NCI-H82 (cell line): ENCODE results near the gene KLHDC7B.

Experiments
- DNase-seq: peaks from one replicate; lab custom pipeline; 2025; lab: John Stamatoyannopoulos, UW

The KLHDC7B gene

GRCh38 chr22:50548040-50548920 lies 2.6 kb downstream of the KLHDC7B start:
- no peak for DNase-seq

DNA sequence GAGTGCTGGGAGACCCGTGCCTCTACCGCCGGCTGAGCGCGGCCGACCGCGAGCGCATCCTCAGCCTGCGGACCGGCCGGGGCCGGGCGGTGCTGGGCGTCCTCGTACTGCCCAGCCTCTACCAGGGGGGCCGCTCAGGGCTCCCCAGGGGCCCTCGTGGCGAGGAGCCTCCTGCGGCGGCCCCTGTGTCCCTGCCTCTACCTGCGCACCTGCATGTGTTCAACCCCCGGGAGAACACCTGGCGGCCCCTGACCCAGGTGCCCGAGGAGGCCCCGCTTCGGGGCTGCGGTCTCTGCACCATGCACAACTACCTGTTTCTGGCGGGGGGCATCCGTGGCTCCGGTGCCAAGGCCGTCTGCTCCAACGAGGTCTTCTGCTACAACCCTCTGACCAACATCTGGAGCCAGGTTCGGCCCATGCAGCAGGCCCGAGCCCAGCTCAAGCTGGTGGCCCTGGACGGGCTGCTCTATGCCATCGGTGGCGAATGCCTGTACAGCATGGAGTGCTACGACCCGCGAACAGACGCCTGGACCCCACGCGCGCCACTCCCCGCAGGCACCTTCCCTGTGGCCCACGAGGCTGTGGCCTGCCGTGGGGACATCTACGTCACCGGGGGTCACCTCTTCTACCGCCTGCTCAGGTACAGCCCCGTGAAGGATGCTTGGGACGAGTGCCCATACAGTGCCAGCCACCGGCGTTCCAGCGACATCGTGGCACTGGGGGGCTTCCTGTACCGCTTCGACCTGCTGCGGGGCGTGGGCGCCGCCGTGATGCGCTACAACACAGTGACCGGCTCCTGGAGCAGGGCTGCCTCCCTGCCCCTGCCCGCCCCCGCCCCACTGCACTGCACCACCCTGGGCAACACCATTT lies 3.5 kb downstream of the KLHDC7B start:
- DNase-seq: no peak

DNA sequence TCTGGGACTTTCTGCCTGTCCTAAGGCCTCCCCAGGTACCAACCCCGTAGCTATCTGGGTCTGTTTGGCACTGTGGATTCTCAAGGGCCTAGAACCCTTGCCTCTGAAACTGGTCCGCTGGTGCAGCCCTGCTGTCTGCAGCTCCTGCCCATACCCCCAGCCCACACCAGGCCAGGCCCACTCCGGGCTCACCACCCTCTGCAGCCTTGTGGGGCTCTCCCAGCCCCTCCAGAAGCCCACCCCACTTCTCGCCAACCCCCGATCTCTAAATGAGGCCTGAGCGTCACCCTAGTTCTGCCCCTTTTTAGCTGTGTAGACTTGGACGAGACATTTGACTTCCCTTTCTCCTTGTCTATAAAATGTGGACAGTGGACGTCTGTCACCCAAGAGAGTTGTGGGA lies 4.7 kb downstream of the KLHDC7B start:
- DNase-seq: no peak

- no peak for DNase-seq
Measured at GRCh38 chr22:50551160-50551752, 5.6 kb downstream of the KLHDC7B start.

GRCh38 chr22:50553310-50553709 lies 7.6 kb downstream of the KLHDC7B start:
- DNase-seq: no peak

- DNase-seq: no peak
Measured at GRCh38 chr22:50556703-50557102, 11.0 kb downstream of the KLHDC7B start.

DNA sequence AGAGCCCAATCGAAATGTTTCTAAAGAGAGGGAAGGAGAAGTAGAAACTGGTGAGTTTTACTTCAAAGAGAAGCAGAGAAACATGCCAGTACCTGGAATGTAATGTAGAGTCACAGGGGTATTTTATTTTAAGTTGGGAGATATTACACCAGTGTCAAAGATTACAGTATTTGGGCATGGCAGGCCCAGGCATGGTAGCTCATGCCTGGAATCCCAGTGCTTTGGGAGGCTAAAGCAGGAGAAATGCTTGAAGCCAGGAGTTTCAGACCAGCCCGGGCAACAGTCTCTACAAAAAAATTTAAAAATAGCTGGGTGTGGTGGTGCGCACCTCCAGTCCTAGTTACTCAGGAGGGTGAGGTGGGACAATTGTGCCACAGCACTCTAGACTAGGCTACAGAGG lies 14.3 kb downstream of the KLHDC7B start:
- no peak for DNase-seq

GRCh38 chr22:50561401-50562358 lies 16.0 kb downstream of the KLHDC7B start:
- DNase-seq: no peak

GRCh38 chr22:50562523-50563412 lies 17.1 kb downstream of the KLHDC7B start, which contains the start of gene SYCE3:
SYCE3 (minus strand) TSS chr22:50562919; CDS start chr22:50556405, 6,514 bp downstream.
- DNase-seq: peak; percentile 97

DNA sequence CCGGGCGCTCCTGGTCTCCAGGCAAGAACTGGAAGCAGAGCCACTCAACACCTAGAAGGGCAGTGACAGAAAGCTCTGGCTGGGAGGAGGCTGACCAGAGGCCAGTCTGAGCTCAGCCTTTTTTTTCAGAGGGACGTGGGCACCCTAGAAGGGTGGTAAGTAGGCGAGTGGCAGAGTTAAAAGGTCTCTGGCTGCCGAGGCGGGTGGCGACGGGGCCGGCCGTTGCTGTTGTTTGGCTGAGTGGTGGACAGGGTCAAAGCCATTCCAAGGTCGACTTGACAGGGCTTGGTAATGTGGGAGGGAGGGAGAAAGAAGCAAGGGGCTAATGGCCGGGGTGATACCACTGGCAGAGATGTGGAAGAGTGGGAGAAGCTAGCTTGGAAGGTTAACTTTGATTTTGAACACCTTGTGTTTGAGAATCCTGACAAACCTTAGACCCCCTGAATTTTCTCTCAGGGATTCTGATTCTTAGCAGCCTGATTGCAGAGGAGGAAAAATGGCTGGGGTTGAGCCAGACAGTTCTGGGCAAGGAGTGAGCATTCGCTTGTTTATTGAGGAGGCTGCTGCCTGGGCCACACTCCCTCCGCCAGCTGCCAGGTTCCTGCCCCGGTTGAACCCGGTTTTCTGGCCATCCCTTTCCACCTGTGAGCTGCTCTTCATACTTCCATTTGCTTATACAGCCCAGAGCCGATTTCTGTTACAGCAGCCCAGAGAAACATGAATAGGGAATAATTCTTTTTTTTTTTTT lies 17.9 kb downstream of the KLHDC7B start:
- no peak for DNase-seq

DNA sequence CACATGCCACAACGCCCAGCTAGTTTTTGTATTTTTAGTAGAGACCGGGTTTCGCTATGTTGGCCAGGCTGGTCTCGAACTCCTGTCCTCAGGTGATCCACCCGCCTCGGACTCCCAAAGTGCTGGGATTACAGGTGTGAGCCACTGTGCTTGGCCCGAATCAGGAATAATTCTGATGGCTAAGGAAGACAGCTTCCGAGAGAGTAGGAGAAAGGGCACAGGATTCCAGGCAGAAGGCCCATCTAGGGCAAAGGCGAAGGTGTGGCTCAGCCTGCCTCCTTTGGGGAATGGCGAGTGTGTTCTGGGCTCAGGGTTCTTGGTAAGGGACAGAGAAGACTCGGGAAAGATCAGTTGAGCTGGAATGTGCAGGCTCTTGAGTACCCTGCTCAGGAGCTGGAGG lies 18.6 kb downstream of the KLHDC7B start:
- no peak for DNase-seq

DNA sequence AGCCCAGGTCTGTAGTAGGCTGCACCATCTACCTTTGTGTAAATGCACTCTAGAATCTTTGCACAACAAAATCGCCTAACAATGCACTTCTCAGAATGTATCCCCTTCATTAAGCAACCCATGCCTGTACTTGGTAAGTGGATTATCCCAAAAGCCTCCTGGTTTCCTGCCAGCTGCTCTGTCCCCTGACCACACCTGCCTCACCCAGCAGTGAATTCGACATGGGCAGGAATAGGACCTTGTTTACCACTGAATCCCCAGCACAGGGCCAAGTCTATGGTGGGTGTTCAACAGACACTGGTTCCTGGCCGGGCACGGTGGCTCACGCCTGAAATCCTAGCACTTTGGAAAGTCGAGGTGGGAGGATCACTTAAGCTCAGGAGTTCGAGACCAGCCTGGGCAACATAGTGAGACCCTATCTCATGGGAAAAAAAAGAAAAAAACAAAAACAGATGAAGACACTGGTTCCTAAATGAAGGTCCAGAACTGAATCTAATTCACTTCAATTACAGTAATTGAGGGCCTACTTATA lies 22.1 kb downstream of the KLHDC7B start:
- peak; percentile 76 for DNase-seq

DNA sequence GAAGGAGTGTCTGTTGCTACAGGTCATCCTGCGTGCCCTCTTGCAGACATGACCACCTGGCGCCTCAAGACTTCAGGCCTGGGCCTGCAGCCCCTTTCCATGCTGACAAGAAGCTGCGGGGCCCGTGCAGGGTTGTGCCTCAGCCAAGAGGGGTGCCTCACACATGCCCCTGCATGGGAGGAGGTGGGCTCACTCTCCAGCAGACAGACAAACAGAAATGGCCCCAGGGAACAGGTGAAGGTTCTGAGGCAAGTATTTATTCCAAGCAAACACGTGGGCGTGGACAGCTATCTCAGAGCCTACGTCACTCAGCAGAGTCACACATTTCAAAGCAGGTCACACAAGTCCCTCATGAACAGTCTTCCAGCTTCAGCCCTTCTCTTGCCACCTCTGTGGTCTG lies 22.9 kb downstream of the KLHDC7B start:
- DNase-seq: no peak

GRCh38 chr22:50569041-50569459 lies 23.4 kb downstream of the KLHDC7B start:
- no peak for DNase-seq

DNA sequence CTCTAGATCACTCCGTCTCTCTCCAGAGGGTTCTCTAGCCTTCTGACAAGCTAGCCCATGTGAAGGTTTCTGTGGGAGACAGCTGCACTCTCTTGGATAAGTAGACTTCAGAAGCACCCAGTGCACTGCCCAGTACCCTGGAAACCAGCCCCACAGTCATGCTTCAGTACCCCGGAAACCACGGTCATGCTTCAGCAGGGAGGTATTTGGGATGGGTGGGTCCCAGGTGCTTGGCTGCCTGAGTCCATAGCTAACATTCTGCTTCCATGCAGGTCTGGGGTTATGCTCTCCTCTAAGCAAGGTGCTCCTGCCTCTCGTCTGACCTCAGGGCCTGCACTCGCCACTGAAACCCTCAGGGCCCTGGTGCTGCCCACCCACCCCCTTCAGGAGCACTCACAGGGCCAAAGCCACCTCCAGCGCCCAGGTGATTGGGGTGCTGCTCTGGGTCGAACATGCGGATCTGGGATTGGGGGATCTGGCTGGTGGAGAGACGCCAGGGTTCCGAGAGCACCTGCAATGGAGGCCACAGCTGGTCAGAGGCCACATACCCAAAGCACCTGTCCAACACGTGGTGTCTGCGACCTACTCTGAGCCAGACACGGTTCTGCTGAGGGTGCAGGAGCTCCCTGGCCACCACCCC lies 24.3 kb downstream of the KLHDC7B start:
- DNase-seq: no peak

DNA sequence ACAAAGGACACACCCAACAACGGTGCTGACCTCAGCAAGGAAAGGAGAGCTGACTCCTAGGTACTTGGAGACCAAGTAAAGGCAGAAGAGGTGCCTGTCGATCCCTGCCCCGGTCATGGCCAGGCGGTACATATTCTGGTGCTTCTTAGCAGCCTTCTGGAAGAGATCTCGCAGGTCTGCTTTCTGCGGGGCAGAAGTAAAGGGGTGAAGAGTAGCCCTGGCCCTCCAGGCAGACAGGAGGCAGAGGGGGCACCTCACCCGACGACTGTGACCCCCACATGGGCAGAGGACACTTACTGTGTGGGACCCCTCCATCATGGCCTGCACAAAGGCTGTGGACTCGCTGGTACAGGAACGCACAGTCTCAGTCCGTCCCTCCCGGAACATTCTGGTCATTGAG lies 25.2 kb downstream of the KLHDC7B start:
- no peak for DNase-seq

DNA sequence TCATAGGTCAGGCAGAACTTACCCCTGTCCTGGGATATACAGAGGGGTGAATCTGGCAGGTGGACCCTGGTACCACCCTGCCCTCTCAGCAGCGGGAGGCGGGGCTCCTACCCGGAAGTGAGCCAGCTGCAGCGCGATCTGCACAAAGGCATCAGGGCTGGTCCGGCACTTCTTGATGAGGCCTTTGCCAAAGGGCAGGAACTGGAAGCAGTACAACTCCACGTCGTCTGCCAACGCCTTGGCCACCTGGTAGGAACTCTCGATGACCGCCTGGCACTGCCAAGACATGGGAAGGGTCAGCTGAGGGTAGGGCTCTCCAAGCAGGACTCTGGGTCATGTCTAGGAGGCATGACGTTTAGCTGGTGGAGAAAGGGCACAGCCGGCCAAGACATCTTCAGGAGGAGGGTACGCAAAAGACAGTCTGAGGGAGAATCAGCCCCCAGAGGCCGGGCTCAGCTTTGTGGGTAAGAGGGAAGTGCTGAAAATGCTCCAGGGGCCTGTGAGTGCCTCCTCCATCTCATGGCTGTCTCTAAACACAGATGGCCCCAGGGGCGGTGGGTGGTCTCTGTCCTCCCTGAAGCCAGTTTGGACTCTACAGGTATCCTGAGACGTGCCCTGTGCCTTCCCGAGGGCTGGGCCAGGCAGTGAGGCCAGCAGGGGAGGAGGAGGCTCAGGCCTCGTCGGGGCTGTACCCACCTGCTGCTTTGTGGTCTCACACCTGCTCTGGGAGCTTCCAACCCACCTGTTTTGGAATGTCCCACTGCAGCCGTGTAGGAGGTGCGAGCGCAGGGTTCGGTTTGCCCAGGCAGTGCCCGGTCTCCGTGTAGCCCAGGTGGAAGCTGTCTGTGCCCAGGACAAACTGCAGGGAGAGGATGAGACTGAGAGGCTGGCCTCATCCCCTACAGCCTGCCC lies 25.8 kb downstream of the KLHDC7B start:
- DNase-seq: no peak

DNA sequence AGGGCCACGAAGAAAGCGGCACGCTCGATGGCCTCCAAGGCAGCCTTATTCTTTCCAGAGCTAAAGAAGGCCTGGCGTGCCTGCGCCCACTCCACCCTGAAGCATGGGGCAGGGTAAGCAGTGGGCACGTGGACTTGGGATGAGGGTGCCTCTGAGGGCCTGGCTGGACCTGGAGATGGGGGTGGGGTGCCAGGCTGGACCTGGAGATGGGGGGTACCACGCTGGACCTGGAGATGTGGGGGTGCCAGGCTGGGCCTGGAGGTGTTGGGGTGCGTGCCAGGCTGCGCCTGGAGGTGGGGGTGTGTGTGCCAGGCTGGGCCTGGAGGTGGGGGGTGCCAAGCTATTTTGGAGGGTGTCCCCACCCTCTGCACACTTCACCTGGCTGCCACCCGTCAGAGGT lies 27.3 kb downstream of the KLHDC7B start:
- DNase-seq: no peak
